SJSA1 (cell line): ENCODE measurements around the gene ERC1. TPM values are rescaled to one million over a fixed set of nuclear protein-coding genes. Genes with fewer than 3 reads are reported as not detected.

ENCODE experiments used
- DNase-seq, 2 experiments: peaks; one replicate each; pipeline ENCODE4 v3.0.0-alpha.2; 2015 to 2020; ENCODE audit warnings: low spot score in 2 of 2, low read depth in 1 of 2
- H3K27ac ChIP-seq: fragments of 250-450 bp; sonication (Bioruptor Pico); 2 replicates; pipeline ENCODE4 v1.5.1; 2020; ENCODE audit warnings: mild to moderate bottlenecking, moderate library complexity
- H3K27me3 ChIP-seq: fragments of 250-450 bp; sonication (Bioruptor Pico); replicated peaks from 2 replicates; pipeline ENCODE4 v1.5.1; 2020; ENCODE audit warnings: mild to moderate bottlenecking, moderate library complexity
- H3K36me3 ChIP-seq: fragments of 250-450 bp; sonication (Bioruptor Pico); 2 replicates; pipeline ENCODE4 v1.5.1; 2020; ENCODE audit warnings: mild to moderate bottlenecking
- H3K4me1 ChIP-seq: fragments of 250-450 bp; sonication (Bioruptor Pico); replicated peaks from 2 replicates; pipeline ENCODE4 v1.6.1; 2021; ENCODE audit warnings: mild to moderate bottlenecking
- H3K4me3 ChIP-seq: fragments of 250-450 bp; sonication (Bioruptor Pico); 2 replicates; pipeline ENCODE4 v1.5.1; 2020; ENCODE audit warnings: mild to moderate bottlenecking
- H3K9me3 ChIP-seq: fragments of 250-450 bp; sonication (Bioruptor Pico); replicated peaks from 2 replicates; pipeline ENCODE4 v1.5.1; 2020; ENCODE audit warnings: mild to moderate bottlenecking
- total RNA-seq: library from RNA; depleted of rRNA; stranded (reverse); fragments of >200 nt; shearing (Covaris generic); gene quantifications from 2 replicates; pipeline ENCODE4 v1.2.3, GENCODE V29; 2014

The ERC1 gene
- total RNA-seq, 1 experiment from 2014 or later, result 19.7 TPM

DNA sequence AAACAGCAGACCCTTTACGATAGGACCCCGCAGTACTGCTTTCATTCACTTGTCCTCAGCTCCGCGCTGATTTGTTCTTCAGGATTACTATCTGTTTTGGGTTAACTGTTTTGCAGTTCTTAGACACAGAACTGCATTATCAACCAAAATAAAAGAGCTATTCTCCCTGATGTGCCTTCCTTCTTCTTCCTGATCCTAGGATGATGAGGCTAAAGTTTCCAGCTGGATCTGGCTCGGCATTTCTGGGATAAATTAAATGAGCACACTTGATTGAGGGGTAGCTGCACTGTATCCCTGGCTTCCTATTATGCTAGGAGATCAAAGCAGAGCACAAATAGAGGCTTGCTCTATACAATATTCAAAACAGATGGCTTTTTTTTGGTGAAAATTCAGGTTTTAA lies 437.6 kb downstream of the ERC1 start:
- Histone ChIP-seq H3K27ac (no peak overlapping the region), H3K36me3 (no peaks in the 10 kb centered on the region), H3K4me1 (peaks cover 14% of the 10 kb centered on the region), H3K27me3 (no peaks in the 10 kb centered on the region), H3K9me3 (no peaks in the 10 kb centered on the region), H3K4me3 (no peak overlapping the region)
- DNase-seq, result no peak

DNA sequence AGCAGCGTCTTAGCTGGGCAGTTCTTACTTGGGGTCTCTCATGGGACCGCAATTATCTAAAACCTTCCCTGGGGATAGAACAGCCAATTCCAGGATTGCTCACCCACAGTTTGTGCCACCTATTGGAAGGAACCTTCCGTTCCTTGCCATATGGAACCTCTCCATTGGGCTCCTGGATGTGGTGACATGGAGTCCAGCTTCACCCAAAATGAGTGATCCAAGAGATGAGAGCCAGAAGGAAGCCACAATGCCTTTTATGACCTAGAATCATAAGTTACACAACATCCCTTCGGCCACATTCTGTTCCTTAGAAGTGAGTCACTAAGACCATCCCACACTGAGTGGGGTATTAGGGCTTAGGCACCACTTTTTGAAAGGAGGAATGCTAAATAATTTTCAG lies 439.0 kb downstream of the ERC1 start:
- Histone ChIP-seq H3K27ac (no peak overlapping the region), H3K36me3 (no peaks in the 10 kb centered on the region), H3K9me3 (no peaks in the 10 kb centered on the region), H3K27me3 (no peaks in the 10 kb centered on the region), H3K4me1 (peaks cover 2% of the 10 kb centered on the region; the same call in 1 of the 2 replicates), H3K4me3 (no peak overlapping the region)
- DNase-seq, result no peak

DNA sequence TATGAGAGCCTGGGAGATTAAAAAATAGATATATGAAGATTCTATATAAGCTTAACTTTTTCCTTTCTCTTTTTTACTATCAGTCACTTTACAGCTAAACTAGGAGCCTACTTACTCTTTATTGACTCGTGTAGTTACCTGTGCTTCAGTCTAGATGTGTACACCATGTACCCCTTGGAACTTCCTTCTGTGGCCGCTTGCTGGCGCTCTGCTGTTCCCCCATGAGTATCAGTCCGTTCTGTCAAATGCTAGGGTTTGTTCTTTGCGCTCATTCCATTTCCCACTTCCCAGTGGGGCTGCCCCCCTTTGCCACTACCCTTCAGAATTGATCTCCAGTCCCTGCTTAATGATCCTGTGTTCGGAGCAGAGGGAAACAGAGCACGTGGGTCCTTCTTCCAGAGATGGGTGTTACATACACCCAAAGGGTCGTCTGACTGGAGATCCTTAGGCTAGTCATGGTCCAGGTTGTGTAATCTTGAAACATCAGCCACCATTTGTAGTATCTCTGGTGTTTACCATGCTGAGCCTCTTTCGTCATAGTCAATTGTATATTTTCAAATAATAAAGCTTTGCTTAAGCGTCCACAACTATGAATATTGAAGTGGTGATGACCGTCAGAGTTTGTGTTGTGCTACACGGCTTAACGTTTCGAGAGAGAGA lies 443.4 kb downstream of the ERC1 start:
- Histone ChIP-seq H3K4me3 (no peak overlapping the region), H3K36me3 (no peaks in the 10 kb centered on the region), H3K4me1 (no peaks in the 10 kb centered on the region), H3K9me3 (no peaks in the 10 kb centered on the region), H3K27me3 (no peaks in the 10 kb centered on the region), H3K27ac (no peak overlapping the region)
- DNase-seq, result no peak

DNA sequence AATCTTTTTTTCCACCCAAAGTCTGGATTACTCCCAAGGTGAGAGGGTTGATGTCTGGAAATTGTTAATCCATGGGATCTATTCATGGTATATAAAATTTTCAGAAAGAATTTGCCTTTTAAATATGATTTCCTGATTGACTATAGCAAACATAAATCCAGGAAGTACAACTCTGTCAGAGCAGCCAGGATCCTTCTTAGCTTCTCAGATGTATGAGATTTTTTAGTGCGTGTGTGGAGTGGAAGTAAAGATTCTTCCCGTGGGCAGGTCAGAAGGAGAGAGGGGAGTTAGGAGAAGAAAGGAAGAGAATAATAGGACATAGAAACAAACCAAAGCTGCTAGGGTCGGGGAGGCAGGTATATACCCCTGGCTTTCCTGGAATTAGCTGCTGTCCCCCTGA lies 444.0 kb downstream of the ERC1 start:
- Histone ChIP-seq H3K27me3 (no peaks in the 10 kb centered on the region), H3K4me1 (no peaks in the 10 kb centered on the region), H3K27ac (no peak overlapping the region), H3K36me3 (no peaks in the 10 kb centered on the region), H3K4me3 (no peak overlapping the region), H3K9me3 (no peaks in the 10 kb centered on the region)
- no peak for DNase-seq

DNA sequence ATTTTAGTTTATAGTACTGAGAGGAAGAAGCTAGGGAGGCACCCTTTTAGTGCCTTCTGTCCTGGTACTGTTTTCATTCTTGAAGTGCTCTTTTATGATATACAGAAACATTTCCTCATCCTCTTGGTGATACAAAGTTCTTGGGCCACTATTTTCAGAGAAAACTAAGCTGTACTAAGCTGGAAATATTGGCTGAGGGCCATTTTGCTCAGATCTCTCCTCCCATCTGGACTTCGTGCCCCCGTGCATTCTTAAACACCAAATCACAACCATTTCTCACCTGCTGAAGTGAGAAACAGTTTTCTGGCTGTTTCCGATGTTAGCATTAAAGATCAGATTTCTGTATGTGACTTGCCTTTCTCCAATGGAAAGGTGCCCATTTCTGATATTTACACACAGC lies 444.4 kb downstream of the ERC1 start:
- Histone ChIP-seq H3K4me3 (no peak overlapping the region), H3K4me1 (no peaks in the 10 kb centered on the region), H3K27ac (no peak overlapping the region), H3K27me3 (no peaks in the 10 kb centered on the region), H3K36me3 (no peaks in the 10 kb centered on the region), H3K9me3 (no peaks in the 10 kb centered on the region)
- DNase-seq, result no peak

DNA sequence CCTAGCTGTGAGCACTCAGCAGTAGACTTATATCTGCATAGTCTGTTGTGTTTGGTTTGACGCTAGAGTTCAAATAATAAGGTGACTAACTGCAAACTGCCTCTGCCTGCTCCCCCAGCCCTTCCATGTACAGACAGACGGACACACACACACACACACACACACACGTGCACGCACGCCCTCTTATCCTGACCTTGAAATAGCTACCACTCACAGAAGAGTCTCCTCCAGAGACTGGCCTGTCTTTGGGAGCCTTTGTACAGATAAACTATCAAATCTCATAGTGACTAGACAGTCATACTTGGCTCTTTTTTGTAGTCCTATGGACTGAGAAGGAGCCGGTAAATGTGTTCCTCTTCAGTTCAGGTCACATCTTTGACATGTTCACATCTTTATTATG lies 445.0 kb downstream of the ERC1 start:
- Histone ChIP-seq H3K4me1 (no peaks in the 10 kb centered on the region), H3K27me3 (no peaks in the 10 kb centered on the region), H3K9me3 (no peaks in the 10 kb centered on the region), H3K27ac (no peak overlapping the region), H3K36me3 (no peaks in the 10 kb centered on the region), H3K4me3 (no peak overlapping the region)
- DNase-seq, result no peak

DNA sequence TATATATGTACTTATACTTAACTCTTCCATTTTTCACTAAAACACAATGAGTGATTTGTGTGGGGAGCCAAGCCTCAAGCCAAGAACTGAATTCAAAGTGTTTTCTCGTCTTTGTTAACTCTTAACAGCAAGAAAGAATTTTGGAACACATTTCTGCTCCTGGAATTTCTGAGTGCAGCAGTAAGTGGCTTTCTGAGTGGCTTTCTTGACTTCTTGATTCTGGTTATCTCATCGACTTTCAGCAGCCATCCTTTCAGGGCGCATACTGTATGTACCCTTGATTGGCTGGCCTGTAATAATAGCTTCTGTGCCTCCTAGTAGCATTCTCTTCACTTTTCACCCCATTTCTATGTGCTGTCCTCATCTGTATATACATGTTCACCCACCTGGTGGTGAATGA lies 446.0 kb downstream of the ERC1 start:
- H3K9me3 ChIP-seq, result no peaks in the 10 kb centered on the region
- H3K36me3 ChIP-seq, result no peaks in the 10 kb centered on the region
- no peak overlapping the region for H3K4me3 ChIP-seq
- H3K27ac ChIP-seq, result no peak overlapping the region
- no peak for DNase-seq
- no peaks in the 10 kb centered on the region for H3K27me3 ChIP-seq
- no peaks in the 10 kb centered on the region for H3K4me1 ChIP-seq

DNA sequence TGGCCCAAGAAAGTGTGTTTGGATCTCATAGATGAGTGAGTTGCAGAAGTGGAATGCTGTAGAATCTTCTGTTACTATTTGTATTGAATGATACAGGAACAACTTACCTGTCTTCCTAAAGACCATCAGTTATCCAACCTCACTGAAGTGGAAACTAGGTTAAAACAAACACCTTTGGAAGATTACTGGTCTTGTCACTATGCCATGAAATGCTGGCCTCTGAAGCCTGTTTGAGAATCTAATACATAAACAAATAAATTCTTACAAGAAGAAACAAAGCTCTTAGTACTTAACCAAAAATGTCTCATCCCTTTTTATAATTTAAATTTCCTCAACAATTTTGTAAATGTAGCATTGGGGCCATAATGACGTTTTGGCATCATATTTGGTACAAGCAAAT lies 448.2 kb downstream of the ERC1 start:
- H3K9me3 ChIP-seq, result no peaks in the 10 kb centered on the region
- no peak for DNase-seq
- no peaks in the 10 kb centered on the region for H3K27me3 ChIP-seq
- no peak overlapping the region for H3K4me3 ChIP-seq
- H3K36me3 ChIP-seq, result no peaks in the 10 kb centered on the region
- no peak overlapping the region for H3K27ac ChIP-seq
- H3K4me1 ChIP-seq, result no peaks in the 10 kb centered on the region

DNA sequence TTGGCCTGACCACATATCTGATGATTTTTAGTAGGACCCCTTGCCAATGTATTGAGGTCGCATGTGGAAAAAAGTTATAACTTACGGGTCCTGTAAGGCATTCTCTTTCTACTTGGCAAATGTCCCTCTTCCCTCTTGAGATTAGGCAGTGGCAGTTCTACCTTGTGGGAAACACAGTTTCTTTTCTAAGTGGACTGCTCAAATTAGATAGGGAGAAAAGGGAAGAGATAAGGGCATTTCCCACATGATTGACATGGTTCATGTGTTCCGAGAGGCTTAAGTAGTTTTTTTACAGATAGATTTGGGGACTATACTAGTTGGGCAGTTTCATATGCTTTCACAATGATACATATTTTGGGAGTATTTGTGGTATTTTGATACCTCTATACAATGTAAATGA lies 448.7 kb downstream of the ERC1 start:
- no peak overlapping the region for H3K4me3 ChIP-seq
- H3K4me1 ChIP-seq, result no peaks in the 10 kb centered on the region
- H3K27me3 ChIP-seq, result no peaks in the 10 kb centered on the region
- DNase-seq, result no peak
- no peak overlapping the region for H3K27ac ChIP-seq
- H3K36me3 ChIP-seq, result no peaks in the 10 kb centered on the region
- no peaks in the 10 kb centered on the region for H3K9me3 ChIP-seq

DNA sequence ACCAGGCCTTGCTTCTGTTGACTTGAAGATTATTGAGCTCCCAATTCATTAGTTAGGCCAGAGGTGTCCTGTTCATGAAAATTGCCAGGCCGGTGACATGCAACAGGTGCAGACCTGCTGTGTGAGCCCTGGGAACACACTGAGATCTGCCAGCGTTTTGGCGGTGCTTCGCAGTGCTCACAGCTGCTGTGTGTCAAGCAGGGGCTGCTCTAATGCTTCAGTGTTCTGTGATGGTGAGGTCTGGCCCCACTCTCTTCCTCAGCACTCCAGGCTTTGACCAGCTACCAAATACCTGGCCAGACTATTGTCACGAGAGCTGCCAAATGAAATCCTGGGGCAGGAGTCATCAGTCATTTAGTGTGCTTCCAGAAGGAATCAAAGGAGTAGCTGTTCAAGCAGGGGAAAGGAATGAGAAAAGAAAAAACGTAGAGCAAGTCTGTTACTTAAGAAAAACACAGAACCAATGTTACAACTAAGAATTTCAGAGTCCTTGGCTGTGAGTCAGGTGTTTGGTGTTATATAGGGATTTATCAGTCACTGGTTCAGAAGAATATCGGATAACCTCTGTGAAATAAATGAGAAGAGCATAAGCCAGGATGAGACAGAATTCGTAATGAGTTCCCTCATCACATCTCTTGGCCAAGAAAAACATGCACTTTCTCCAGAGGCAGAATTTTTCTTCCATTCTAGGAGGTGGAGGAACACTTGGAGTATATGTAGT lies 452.6 kb downstream of the ERC1 start:
- Histone ChIP-seq H3K9me3 (no peaks in the 10 kb centered on the region), H3K36me3 (peaks cover 2% of the 10 kb centered on the region; the same call in 1 of the 2 replicates), H3K4me1 (peaks cover 10% of the 10 kb centered on the region), H3K4me3 (no peak overlapping the region), H3K27me3 (no peaks in the 10 kb centered on the region), H3K27ac (no peak overlapping the region)
- no peak for DNase-seq

DNA sequence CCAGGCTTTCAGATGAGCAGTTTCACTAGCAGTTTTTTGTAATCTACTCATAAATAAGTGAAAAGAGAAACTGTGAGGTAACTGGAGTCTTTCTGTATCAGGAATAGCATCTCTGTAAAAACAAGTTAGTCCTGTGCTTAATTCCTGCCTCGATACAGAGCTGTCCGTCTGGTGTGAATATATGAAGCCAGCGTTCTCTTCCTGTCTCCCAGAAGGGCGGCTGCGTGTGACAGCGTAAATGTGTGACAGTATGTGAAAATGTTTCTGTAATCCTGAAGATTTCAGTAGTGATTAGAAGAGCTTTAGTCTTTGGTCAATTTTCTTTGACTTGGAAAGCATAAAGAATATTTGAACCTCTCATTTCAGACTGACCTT lies 453.1 kb downstream of the ERC1 start:
- Histone ChIP-seq H3K36me3 (peaks cover 2% of the 10 kb centered on the region; the same call in 1 of the 2 replicates), H3K9me3 (no peaks in the 10 kb centered on the region), H3K4me3 (no peak overlapping the region), H3K27me3 (no peaks in the 10 kb centered on the region), H3K4me1 (peaks cover 13% of the 10 kb centered on the region), H3K27ac (no peak overlapping the region)
- no peak for DNase-seq

DNA sequence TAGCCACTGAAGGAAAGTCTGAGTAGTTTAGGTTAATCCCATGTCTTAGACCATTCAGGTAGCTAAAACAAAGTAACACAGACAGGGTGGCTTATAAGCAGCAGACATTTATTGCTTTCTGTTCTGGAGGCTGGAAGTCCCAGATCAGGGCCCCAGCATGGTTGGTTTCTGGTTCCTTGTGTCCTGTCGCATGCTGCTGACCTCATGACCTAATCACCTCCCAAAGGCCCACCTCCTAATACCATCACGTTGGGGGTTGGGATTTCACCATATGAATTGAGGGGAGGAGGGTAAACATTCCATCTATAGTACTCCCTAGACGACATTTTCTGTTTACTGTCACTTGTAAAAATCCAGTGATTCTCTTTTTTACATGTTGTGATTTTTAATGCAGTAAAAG lies 454.8 kb downstream of the ERC1 start:
- H3K4me3 ChIP-seq, result no peak overlapping the region
- DNase-seq, result no peak
- no peaks in the 10 kb centered on the region for H3K9me3 ChIP-seq
- H3K4me1 ChIP-seq, result peaks cover 13% of the 10 kb centered on the region
- peaks cover 2% of the 10 kb centered on the region; the same call in 1 of the 2 replicates for H3K36me3 ChIP-seq
- no peaks in the 10 kb centered on the region for H3K27me3 ChIP-seq
- no peak overlapping the region for H3K27ac ChIP-seq

DNA sequence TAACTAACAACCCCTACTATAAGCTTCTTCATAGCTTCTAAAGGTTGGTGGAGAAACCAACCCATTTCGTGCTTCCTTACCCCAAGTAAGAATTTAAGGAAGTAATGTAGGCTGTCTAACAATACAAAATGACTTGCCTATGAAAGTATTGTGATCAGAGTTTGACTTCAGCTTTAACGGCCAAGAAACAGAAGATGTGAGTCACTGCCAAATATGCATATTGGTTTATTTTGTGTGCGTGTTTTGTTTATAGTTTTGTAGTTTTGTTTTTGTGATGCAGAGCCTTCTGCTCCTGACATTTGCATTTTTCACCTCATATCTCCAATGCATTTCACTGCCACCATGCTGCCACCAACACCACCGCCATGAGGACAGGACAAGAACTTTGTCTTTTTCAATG lies 457.3 kb downstream of the ERC1 start:
- no peak overlapping the region for H3K4me3 ChIP-seq
- H3K4me1 ChIP-seq, result peaks cover 13% of the 10 kb centered on the region
- peak in 1 of 2 experiments; percentile 46 for DNase-seq
- no peaks in the 10 kb centered on the region for H3K27me3 ChIP-seq
- H3K36me3 ChIP-seq, result peaks cover 2% of the 10 kb centered on the region; the same call in 1 of the 2 replicates
- peak overlapping the region; percentile 50 for H3K27ac ChIP-seq
- no peaks in the 10 kb centered on the region for H3K9me3 ChIP-seq

DNA sequence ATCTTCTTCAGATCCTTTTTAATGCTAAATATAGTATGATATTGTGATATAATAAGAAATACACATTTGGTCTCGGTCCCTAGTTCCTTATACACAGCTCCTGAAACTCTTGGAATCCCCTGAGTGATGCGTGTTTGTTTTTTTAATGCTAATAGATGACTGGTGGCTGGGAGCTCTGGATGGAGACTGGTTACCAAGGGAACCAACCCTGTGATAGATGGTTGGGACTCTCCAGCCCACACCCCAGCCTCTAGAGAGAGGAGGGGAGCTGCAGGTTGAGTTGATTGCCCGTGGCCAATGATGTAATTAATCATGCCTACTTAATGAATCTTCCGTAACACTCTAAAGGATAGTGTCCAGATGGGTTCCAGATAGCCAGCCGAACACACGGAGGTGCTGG lies 462.8 kb downstream of the ERC1 start:
- Histone ChIP-seq H3K9me3 (no peaks in the 10 kb centered on the region), H3K4me1 (peaks cover 21% of the 10 kb centered on the region), H3K36me3 (peaks cover 10% of the 10 kb centered on the region; the same call in 1 of the 2 replicates), H3K27me3 (no peaks in the 10 kb centered on the region), H3K27ac (no peak overlapping the region), H3K4me3 (no peak overlapping the region)
- no peak for DNase-seq
